ENCODE data around the gene TMEM95.
"Not testable (repeated sequence)": the region's sequence is repeated elsewhere in the genome, so short reads cannot be mapped to it uniquely, and the experiment has no call there.

The TMEM95 gene

DNA sequence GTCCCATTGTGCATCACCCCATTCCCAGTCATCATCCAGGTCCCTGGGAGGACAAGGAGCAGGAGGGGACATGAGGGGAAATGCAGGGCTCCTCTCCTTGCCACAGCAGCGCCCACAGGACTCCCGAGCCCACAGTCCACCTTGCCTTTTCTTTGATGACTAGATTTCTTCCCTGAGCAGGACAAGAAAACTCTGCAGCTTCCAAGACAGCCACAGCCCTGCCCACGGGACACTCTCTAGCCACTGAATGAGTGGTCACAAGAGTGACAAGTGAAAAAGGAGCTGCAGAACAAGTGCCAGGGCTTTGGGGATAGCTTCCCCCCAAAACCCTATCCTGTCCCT lies 30.5 kb upstream of the TMEM95 start:
- DNase-seq = no peak

- no peak for DNase-seq
These were observed 29.9 kb upstream of the TMEM95 start for GRCh38 chr17:7325031-7325528.

- no peak for DNase-seq
These were observed 28.8 kb upstream of the TMEM95 start for GRCh38 chr17:7326186-7326585.

- DNase-seq = no peak
These were observed 27.9 kb upstream of the TMEM95 start for GRCh38 chr17:7327056-7327455.

- DNase-seq = no peak
These were observed 27.5 kb upstream of the TMEM95 start for GRCh38 chr17:7327501-7327900.

DNA sequence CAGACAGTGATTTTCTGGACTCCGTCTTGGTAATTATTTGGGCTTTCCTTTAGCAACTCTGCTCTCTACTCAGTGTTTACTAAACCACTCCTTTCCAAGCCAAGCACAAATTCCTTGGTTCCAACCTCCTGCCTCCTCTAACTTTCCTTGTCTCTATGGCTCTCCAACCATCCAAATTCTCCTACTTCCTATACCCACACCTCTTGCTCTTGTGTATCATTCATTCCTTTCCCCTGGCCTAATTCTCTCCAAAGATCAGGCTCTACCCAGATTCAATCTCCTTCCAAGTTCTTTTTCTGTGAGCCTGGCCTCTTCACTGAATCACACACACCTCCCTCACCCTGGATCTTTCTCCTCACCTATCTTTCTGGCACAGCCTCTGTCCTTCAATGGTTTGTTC lies 26.9 kb upstream of the TMEM95 start:
- no peak for DNase-seq

GRCh38 chr17:7328840-7329373 lies 26.0 kb upstream of the TMEM95 start, which contains the start of gene NEURL4:
Gene NEURL4, minus strand, starts transcription at chr17:7329335. Its CDS starts 23 bp downstream, at chr17:7329312.
- DNase-seq = no peak

DNA sequence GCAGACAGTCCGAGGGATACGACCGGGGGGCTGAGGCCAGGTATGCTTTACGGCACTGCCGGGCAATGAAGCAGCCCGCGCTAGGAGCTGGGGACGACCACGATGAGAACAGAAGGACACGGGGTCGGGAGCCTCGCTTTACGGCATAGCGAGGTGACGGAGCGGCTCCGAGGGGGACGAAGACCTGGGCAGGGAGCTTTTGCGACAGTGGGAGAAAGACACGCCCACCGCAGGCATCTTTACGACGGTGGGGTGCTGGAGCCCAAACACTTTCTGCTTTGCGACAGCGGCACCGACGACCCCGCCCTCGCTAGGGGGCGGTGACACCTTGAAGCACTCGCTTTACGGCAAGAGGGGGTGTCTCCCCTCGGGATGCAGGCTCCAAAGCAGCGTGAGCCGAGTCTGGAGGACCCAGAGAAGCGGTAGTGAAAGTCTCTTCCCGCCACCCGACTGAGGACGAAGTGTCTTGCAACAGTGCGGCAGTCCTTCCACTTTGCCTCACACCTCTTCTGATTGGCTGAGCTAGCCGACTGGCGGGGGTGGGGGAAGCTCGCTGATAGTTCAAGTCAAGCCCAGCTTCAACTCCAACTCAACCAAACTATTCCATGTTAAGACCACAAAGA lies 25.5 kb upstream of the TMEM95 start:
- peak; percentile 88 to 96 (median 91) for DNase-seq

DNA sequence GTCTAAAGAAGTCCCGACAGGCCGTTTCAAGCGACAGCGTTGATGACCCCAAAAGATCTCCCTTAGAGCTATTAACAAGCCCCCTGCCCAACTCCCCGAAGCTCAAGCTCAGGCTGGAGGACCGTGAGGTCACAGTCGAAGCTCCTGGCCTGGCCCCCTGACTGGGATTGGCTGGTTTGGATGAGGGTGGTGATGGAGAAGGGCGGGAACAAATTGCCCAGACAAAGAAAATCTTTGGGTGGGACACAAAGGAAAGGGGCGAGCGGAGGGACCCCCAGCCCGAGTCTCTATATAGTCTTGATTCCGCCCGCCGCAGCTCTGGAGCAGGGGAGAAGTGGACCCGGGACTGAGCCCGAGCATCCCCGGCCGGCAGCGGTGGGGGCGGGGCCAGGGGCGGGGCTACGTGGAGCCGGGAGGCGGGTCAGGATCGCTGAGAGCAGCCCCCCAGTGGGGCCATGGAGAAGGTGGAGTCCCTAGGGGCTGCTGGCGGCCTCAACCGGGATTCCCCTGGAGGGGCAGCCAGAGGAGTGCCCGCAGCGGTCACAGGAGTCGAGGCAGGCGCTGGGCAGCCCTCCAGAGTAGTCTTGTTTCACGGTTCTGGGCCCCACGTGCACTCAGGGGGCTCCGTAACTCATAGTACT lies 24.8 kb upstream of the TMEM95 start:
- DNase-seq = peak; percentile 39 to 67 (median 49)

DNA sequence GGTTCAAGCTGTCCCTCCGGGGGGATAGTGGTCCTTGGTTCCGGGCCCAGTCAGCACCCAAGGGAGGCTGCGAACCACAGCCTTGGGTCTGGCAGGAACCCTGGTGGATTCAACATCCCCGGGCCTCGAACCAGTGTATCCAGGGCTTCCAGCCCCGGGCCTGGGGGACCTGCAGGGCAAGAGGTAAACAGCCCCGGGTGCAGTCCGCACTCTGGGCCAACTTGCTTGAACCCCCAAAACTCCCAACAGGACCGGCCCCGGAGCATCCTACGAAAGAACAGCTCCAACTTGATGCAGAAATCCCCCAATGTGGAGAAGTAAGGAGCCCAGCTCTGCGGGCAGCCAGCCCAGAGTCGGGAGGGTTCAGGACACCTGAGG lies 24.3 kb upstream of the TMEM95 start:
- DNase-seq = no peak

DNA sequence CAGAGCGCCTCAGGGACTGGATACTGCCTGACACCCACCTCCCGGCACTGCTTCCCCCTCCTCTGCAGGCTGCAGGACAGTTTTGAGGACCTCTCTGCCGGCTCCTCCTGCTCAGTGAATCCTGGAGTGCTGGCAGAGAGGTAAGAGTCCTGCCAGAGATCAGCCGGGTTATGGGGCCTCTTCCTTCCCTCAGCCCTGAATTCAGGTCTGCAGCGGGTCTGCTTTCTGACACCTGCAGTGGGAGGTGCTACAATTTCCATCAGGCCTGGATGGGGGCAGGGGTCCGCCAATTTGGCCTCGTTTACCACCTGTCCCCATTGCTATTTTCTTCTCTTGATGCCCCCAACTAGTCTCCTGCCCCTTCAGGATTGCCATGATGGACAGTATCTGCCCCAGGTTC lies 22.8 kb upstream of the TMEM95 start:
- no peak for DNase-seq

GRCh38 chr17:7332600-7333069 lies 22.3 kb upstream of the TMEM95 start:
- not testable (repeated sequence) for DNase-seq

DNA sequence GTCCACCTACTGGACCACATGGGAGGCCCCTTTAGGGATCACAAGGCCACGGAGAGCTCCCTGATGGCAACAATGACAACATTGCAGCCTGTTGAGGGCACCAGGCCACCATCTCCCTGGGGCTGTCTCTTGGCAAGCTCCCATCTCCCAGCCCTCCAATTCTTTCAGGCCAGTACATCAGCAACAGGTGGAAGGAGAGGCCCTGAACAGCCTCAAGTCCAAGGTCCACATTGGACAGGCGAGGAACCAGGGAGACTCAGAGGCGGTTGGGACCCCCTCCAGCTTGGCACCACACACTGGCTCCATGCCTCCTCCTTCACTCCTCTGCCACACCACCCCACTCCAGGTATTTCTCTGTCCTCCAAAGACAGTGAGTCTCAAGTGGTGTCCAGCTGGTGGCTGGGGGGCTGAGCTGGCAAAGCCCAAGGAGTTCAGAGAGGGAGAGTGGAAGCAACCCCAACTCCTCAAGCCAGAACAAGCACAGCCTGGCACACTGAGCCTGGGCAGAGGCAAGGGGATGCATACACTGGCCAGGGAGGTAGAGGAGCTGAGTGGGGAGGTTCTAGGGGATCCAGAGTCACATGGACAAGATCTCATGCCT lies 19.9 kb upstream of the TMEM95 start:
- DNase-seq = no peak

DNA sequence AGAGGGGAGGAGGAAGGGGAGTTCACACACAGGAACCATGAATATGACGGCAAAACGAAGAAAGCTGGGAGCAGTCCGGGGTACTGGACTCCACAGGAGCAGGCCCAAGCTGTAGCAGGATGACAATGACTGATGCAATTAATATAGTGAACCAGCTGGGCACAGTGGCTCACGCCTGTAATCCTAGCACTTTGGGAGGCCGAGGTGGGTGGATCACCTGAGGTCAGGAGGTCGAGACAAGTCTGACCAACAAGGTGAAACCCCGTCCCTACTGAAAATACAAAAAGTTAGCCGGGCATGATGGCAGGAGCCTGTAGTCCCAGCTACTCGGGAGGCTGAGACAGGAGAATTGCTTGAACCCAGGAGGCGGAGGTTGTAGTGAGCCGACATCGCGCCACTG lies 19.2 kb upstream of the TMEM95 start:
- DNase-seq = not testable (repeated sequence)

DNA sequence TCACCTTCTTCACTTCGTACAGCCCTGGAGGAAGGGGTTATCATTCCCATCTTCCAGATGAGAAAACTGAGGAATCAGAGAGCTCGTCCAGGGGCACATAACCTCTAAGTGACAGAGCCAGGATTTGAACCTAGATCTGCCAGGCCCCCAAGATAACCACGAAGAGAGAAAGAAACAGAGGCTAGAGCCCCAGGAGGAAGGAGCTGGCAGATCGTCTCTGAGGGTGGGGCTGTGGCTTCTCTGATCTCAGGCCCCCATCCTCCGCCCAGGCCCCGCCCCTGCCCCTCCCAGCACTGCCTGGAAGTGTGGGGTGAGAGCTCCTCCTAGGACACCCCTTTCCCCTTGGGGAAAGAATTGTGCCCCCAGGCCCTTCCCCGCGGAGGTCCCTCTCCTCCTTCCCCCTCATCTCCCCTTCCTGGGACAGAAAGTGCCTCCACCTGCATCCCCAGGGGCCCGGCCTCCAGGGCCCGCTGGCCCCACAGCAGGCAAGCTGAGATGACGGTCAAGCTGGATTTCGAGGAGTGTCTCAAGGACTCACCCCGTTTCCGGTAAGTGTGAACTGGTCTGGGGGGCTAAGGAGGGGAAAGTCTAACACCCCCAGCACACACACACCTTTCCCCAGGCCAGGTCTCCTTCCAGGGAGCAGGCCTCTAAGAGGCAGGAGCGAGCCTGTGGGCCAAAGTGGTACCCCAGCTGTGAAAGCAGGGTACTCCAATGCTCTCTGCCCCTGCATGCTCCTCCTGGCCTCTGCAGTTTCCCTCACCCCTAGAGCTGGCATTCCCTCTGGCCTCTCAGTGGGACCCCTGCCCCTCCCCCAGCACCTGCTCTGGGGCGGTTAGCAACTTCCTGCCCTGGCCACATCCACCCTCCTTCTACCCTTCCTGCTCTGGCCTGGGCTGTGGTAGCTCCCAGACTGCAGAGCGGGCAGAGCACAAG lies 18.4 kb upstream of the TMEM95 start, which contains the start of gene ACAP1:
TSS of gene ACAP1 (plus strand) at position 290 of the 936 bp plus-strand sequence. CDS start at position 496, 206 bp downstream.
- peak; percentile 40 to 83 (median 66) for DNase-seq

DNA sequence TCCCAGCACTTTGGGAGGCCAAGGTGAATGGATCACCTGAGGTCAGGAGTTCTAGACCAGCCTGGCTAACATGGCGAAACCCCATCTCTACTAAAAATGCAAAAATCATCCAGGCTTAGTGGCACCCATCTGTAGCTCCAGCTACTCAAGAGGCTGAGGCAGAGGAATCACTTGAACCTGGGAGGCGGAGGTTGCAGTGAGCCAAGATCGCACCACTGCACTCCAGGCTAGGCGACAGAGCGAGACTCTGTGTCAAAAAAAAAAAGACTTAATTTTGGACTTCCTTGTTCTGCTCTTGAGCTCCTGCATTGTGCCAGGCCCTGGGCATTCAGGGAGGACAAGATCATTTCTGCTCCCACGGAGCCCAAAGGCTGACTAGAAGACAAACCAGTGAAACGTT lies 17.4 kb upstream of the TMEM95 start:
- not testable (repeated sequence) for DNase-seq

DNA sequence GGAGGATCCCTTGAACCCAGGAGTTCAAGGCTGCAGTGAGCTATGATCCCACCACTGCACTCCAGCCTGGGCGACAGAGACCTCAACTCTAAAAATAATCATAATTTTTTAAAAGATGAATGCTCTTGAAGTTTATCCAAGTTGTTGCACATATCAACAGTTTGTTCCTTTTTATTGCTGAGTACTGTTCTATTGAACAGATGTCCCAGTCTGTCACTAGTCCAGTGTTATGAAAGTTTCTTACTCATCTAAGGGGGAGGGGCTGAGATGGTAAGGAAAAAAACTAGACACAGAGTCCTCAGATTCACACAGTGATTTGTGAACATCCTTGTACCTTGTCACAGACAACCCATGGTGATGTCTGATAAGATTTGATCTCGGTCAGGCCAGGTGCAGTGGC lies 14.8 kb upstream of the TMEM95 start:
- DNase-seq = no peak

- no peak for DNase-seq
These were observed 13.1 kb upstream of the TMEM95 start for GRCh38 chr17:7341842-7342241.

- DNase-seq = no peak
These were observed 11.7 kb upstream of the TMEM95 start for GRCh38 chr17:7343250-7343649.

DNA sequence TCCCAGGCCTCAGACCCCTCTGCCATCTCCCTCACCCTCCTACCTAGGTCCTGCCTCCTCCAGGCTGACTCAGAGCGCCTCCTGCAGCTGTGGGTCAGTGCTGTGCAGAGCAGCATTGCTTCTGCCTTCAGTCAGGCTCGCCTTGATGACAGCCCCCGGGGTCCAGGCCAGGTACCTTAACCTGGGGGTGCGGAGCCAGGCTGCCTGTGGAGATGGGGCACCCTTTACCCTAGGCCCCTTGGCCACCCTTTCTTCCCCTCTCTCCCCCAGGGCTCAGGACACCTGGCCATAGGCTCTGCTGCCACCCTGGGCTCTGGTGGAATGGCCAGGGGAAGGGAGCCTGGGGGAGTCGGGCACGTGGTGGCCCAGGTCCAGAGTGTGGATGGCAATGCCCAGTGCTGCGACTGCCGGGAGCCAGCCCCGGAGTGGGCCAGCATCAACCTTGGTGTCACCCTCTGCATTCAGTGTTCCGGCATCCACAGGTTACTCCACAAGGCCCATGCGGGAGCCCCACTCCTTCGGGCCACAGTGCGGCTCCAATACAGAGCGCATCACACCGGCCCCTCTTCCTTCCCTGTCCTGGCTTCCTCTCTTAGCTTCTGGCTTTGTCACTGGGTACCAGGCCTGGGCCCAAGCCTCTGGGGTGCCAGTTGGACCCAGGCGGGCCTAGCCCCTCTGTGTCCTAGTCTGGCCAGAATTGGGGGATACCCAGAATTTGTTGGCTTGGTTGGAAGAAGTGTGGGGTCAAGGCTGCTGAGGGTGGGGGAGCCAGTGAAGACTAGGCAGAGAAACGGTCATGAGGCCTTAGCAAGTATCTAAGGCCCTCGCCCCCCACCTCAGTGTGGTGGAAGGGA lies 8.0 kb upstream of the TMEM95 start:
- no peak for DNase-seq

- DNase-seq = no peak
These were observed 7.1 kb upstream of the TMEM95 start for GRCh38 chr17:7347630-7348477.
